Prostate gland (tissue), 2 donors: Measurements from ENCODE around the gene RAP1GAP.

Experiments
- CTCF ChIP-seq, 4 experiments: fragments of 200-600 bp in 2 of 4; fragments of 450-650 bp in 2 of 4; sonication (generic) in 2 of 4; IDR thresholded peaks; 1 replicate in 3 of 4; 2 replicates in 1 of 4; pipeline ENCODE4 v1.5.1; 2016 to 2019; ENCODE audit warnings: antibody characterized with exemption in 4 of 4, mild to moderate bottlenecking in 2 of 4, moderate library complexity in 2 of 4
- POLR2A ChIP-seq: fragments of 450-650 bp; IDR thresholded peaks from one replicate; pipeline ENCODE4 v1.6.1; 2016; ENCODE audit warnings: antibody characterized with exemption, mild to moderate bottlenecking
- POLR2AphosphoS5 ChIP-seq: sonication (generic); formaldehyde crosslinking; IDR thresholded peaks from one replicate; pipeline ENCODE4 v1.6.1; 2017; ENCODE audit warnings: antibody characterized with exemption

GRCh38 chr1:21593231-21593630 lies 75.9 kb downstream of the RAP1GAP start:
- TF ChIP-seq CTCF (IDR thresholded peaks at IDR 0.05) (no peak), POLR2AphosphoS5 (no peak), POLR2A (no peak)
